GM12891 (cell line): ENCODE measurements around the gene TALDO1.

Source experiments
- POLR2A ChIP-seq: IDR thresholded peaks from 2 replicates; pipeline ENCODE4 v1.6.1; 2011; ENCODE audit warnings: low read depth, low read length, control low read depth
- POLR2AphosphoS5 ChIP-seq: IDR thresholded peaks from 2 replicates; pipeline ENCODE4 v1.6.1; 2011; ENCODE audit warnings: low read depth, low read length, control low read depth
- SPI1 ChIP-seq: IDR thresholded peaks from 2 replicates; pipeline ENCODE4 v1.6.1; 2011; ENCODE audit warnings: low read depth, low read length, control low read depth
- TAF1 ChIP-seq: IDR thresholded peaks from 2 replicates; pipeline ENCODE4 v1.6.1; 2011; ENCODE audit warnings: low read depth, low read length, control low read depth

- TF ChIP-seq POLR2A (no peak; the same call in 1 of the 2 replicates), POLR2AphosphoS5 (no peak), TAF1 (no peak), SPI1 (no peak)
These were observed 49.5 kb downstream of the TALDO1 start for GRCh38 chr11:796565-797295.
